GM12878 (cell line): ENCODE measurements around the gene ATF6B.

Experiments used
- MEF2A ChIP-seq: IDR thresholded peaks from 2 replicates; pipeline ENCODE4 v1.6.1; 2011; ENCODE audit warnings: low read depth, mild to moderate bottlenecking, low read length, moderate library complexity; ENCODE audit not compliant: insufficient read depth
- TCF3 ChIP-seq: IDR thresholded peaks from 2 replicates; pipeline ENCODE4 v1.6.1; 2012; ENCODE audit warnings: low read depth, mild to moderate bottlenecking, low read length, borderline replicate concordance; ENCODE audit not compliant: insufficient read depth
- ZBTB40 ChIP-seq: fragments of 450-650 bp; IDR thresholded peaks from 2 replicates; pipeline ENCODE4 v1.6.1; 2016; ENCODE audit warnings: mild to moderate bottlenecking, moderate library complexity, borderline replicate concordance

DNA sequence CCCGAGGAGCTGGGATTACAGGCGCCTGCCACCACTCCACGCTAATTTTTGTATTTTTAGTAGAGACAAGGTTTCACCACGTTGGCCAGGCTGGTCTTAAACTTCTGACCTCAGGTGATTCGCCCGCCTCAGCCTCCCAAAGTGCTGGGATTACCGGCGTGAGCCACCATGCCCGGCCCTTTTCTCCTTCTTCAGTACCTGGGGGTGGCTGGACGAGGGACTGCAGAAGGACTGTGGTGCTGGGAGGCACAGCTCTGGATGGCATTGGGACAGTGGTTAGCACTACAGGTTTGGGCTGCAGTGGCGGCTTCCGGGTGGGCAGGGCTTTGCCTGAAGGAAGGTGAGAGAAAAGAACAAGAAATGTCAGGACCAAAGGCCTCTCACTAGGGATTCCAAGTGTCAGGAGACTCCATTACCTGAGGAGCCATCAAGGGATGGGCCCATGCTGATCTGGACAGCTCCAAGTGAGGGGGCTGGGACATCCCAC, 7.4 kb downstream of the ATF6B start:
- TF ChIP-seq TCF3: no peak
- TF ChIP-seq MEF2A: no peak
- no peak for TF ChIP-seq ZBTB40
